ENCODE measurements around the gene CRACDL. TPM values are rescaled to one million over a fixed set of nuclear protein-coding genes. Genes with fewer than 3 reads are reported as not detected.

The CRACDL gene
- total RNA-seq, 6 experiments from 2014 or later = not detected

GRCh38 chr2:98924910-98925309 is 11.1 kb downstream of the CRACDL start:
- Mint-ChIP-seq H3K36me3 (ENCODE audit: low read depth) (no peaks in the 10 kb centered on the region), H3K27ac (no peak overlapping the region), H3K4me1 (ENCODE audit: low read depth) (no peaks in the 10 kb centered on the region; the same call in 1 of the 2 replicates), H3K4me3 (no peak overlapping the region), H3K27me3 (ENCODE audit: insufficient read depth) (peaks cover 23% of the 10 kb centered on the region), H3K9me3 (no peaks in the 10 kb centered on the region)
- TF ChIP-seq CTCF (IDR thresholded peaks at IDR 0.05) = no peak
- DNase-seq = no peak

- TF ChIP-seq CTCF (IDR thresholded peaks at IDR 0.05) = no peak
These were observed 11.8 kb downstream of the CRACDL start for GRCh38 chr2:98924038-98924830.

GRCh38 chr2:98923244-98923940 is 12.6 kb downstream of the CRACDL start:
- no peaks in the 10 kb centered on the region for H3K36me3 Mint-ChIP-seq (ENCODE audit: low read depth)
- H3K4me1 Mint-ChIP-seq (ENCODE audit: low read depth) = no peaks in the 10 kb centered on the region; the same call in 1 of the 2 replicates
- TF ChIP-seq CTCF (IDR thresholded peaks at IDR 0.05) = peak; percentile 38
- no peak overlapping the region for H3K4me3 Mint-ChIP-seq
- peaks cover 14% of the 10 kb centered on the region for H3K27me3 Mint-ChIP-seq (ENCODE audit: insufficient read depth)
- H3K9me3 Mint-ChIP-seq = no peaks in the 10 kb centered on the region
- DNase-seq = no peak
- no peak overlapping the region for H3K27ac Mint-ChIP-seq

More at GRCh38 chr2:98924038-98924830, 11.8 kb downstream of the CRACDL start:
- Mint-ChIP-seq H3K4me3 (no peak overlapping the region), H3K4me1 (ENCODE audit: low read depth) (no peaks in the 10 kb centered on the region; the same call in 1 of the 2 replicates), H3K27me3 (ENCODE audit: insufficient read depth) (peaks cover 23% of the 10 kb centered on the region), H3K9me3 (no peaks in the 10 kb centered on the region), H3K27ac (no peak overlapping the region), H3K36me3 (ENCODE audit: low read depth) (no peaks in the 10 kb centered on the region)
- no peak for DNase-seq

- no peaks in the 10 kb centered on the region for H3K36me3 Mint-ChIP-seq (ENCODE audit: low read depth)
- DNase-seq = no peak
- H3K27me3 Mint-ChIP-seq (ENCODE audit: insufficient read depth) = peaks cover 12% of the 10 kb centered on the region
- no peak for TF ChIP-seq CTCF (IDR thresholded peaks at IDR 0.05)
- no peak overlapping the region for H3K27ac Mint-ChIP-seq
- no peak overlapping the region for H3K4me3 Mint-ChIP-seq
- peaks cover 19% of the 10 kb centered on the region for H3K4me1 Mint-ChIP-seq (ENCODE audit: low read depth)
- no peaks in the 10 kb centered on the region for H3K9me3 Mint-ChIP-seq
These were observed 15.0 kb downstream of the CRACDL start for GRCh38 chr2:98921062-98921461.

- Mint-ChIP-seq H3K4me3 (no peak overlapping the region), H3K27me3 (ENCODE audit: insufficient read depth) (peaks cover 13% of the 10 kb centered on the region), H3K4me1 (ENCODE audit: low read depth) (peaks cover 48% of the 10 kb centered on the region), H3K9me3 (no peaks in the 10 kb centered on the region), H3K36me3 (ENCODE audit: low read depth) (no peaks in the 10 kb centered on the region), H3K27ac (peak overlapping the region; percentile 84)
- DNase-seq = peak; percentile 81
- no peak for TF ChIP-seq CTCF (IDR thresholded peaks at IDR 0.05)
These were observed 19.0 kb downstream of the CRACDL start for GRCh38 chr2:98917031-98917471.
